Measurements from ENCODE around the gene FAM83G.

GRCh38 chr17:19011581-19011980 is 7.0 kb upstream of the FAM83G start:
- TF ChIP-seq CTCF (conservative IDR thresholded peaks at IDR 0.05 in 1 of 2, IDR thresholded peaks at IDR 0.05 in 1 of 2; ENCODE audit: low read depth in 1 of 2, low read length in 2 of 2) (no peak), EZH2 (IDR thresholded peaks at IDR 0.05; ENCODE audit: low read length, missing control alignments) (no peak)

All from fibroblast of lung (primary cell).